BE2C (cell line): ENCODE results near the gene MAP2K7.
A peak's percentile ranks its signal among the peaks of the same experiment; 100 is the strongest.

Experiments
- DNase-seq: peaks from one replicate; pipeline ENCODE4 v3.0.0-alpha.2; 2020
- H3K27me3 ChIP-seq: fragments of 250-450 bp; sonication (Bioruptor Pico); 2 replicates; pipeline ENCODE4 v1.5.1; 2020; ENCODE audit warnings: mild to moderate bottlenecking
- H3K36me3 ChIP-seq: fragments of 250-450 bp; sonication (Bioruptor Pico); 2 replicates; pipeline ENCODE4 v1.5.1; 2020; ENCODE audit warnings: mild to moderate bottlenecking
- H3K4me1 ChIP-seq: fragments of 250-450 bp; sonication (Bioruptor Pico); 2 replicates; pipeline ENCODE4 v1.5.1; 2020
- H3K4me3 ChIP-seq: 2 replicates; pipeline ENCODE4 v1.5.1; 2011; ENCODE audit warnings: low read depth, low read length
- H3K9me3 ChIP-seq: fragments of 250-450 bp; sonication (Bioruptor Pico); 2 replicates; pipeline ENCODE4 v1.5.1; 2020
- TF ChIP-seq, protein P1 (sequence below): IDR thresholded peaks from 2 replicates; pipeline ENCODE4 v1.5.1; 2012; ENCODE audit warnings: mild to moderate bottlenecking, low read depth, low read length

MAP2K7 gene

DNA sequence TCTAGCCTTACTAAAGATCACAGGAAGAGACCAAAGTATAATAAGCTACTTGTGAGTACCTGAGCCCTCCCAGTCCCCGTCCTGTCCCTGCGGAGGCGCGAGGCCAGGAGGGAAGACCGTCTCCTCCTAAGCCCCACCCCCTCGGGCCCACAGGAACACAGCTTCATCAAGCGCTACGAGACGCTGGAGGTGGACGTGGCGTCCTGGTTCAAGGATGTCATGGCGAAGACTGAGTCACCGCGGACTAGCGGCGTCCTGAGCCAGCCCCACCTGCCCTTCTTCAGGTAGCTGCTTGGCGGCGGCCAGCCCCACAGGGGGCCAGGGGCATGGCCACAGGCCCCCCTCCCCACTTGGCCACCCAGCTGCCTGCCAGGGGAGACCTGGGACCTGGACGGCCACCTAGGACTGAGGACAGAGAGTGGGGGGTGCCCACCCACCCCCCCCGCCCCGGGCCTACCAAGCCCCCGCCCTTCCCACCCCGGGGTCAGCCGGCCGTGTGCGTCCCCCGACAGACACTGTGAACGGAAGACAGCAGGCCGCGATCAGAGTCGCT, 8.5 kb downstream of the MAP2K7 start:
- Histone ChIP-seq H3K4me1 (no peaks in the 10 kb centered on the region), H3K36me3 (peaks cover 27% of the 10 kb centered on the region), H3K4me3 (no peak overlapping the region), H3K9me3 (no peaks in the 10 kb centered on the region), H3K27me3 (peaks cover 27% of the 10 kb centered on the region)
- TF ChIP-seq, protein P1, sequence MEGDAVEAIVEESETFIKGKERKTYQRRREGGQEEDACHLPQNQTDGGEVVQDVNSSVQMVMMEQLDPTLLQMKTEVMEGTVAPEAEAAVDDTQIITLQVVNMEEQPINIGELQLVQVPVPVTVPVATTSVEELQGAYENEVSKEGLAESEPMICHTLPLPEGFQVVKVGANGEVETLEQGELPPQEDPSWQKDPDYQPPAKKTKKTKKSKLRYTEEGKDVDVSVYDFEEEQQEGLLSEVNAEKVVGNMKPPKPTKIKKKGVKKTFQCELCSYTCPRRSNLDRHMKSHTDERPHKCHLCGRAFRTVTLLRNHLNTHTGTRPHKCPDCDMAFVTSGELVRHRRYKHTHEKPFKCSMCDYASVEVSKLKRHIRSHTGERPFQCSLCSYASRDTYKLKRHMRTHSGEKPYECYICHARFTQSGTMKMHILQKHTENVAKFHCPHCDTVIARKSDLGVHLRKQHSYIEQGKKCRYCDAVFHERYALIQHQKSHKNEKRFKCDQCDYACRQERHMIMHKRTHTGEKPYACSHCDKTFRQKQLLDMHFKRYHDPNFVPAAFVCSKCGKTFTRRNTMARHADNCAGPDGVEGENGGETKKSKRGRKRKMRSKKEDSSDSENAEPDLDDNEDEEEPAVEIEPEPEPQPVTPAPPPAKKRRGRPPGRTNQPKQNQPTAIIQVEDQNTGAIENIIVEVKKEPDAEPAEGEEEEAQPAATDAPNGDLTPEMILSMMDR: no peak
- no peak for DNase-seq

DNA sequence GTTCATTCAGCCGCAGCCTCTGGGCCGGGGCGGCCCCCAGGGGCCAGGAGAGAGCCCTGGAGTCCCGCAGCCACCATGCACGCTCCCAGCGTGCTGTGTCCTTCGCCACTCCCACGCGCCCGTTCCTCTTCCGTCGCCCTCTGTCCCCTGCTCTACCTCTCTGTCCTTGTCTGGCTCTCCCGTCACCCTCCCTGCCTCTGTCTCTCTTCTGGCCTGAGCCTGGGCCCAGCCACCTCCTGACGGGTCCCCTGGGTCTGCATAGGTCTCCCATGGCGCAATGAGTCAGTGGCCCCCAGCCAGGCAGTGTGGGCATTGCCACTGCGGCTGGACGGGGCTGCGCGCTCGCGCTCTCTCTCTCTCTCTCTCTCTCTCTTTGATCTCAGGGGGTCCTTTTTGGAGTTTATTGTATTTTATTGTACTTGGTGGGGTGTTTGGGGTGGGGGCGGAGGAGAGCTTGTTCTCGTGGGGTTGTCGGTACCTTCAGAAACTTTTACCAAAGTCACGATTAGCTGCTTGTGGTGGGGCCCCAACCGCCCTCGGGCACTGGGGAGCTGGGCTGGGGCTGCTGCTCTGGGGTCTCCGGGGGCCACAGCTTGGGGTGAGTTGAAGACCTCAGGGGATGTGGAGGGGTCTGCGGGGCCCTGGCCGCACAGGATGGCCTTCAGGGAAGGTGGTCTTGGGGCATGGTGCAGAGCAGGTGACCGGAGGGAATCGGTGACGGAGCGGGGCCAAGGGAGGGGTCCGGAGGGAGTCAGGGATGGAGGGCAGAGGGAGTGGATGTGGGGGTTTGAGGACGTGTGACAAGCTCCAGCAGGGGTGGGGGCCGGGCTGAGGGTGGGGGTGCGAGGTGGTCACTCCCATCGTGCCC, 9.3 kb downstream of the MAP2K7 start:
- TF ChIP-seq, protein P1: no peak
- no peak overlapping the region for H3K4me3 ChIP-seq
- H3K27me3 ChIP-seq: peaks cover 34% of the 10 kb centered on the region
- DNase-seq: no peak
- H3K36me3 ChIP-seq: peaks cover 27% of the 10 kb centered on the region
- H3K9me3 ChIP-seq: no peaks in the 10 kb centered on the region
- no peaks in the 10 kb centered on the region for H3K4me1 ChIP-seq

DNA sequence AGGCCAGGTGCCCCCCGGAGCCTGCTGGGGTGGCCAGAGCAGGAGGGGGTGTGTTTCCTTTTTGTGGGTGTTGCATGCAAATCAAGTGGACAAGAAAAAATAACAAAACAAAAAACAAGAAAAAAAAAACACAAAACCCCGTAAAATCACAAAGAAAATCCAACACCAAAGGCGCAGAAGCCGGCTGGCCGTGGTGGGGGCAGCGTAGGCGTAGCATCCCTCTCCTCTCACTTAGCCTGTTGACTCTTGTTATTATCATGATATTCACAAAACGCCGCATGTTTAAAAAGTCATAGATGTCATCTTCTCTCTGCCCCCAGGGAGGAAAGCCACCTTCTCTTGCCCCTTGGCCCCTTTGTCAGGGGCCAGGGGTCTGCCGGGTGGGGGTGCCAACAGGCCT, 10.0 kb downstream of the MAP2K7 start:
- H3K4me1 ChIP-seq: no peaks in the 10 kb centered on the region
- no peak overlapping the region for H3K4me3 ChIP-seq
- peaks cover 27% of the 10 kb centered on the region for H3K36me3 ChIP-seq
- H3K27me3 ChIP-seq: peaks cover 41% of the 10 kb centered on the region
- no peak for DNase-seq
- H3K9me3 ChIP-seq: no peaks in the 10 kb centered on the region
- TF ChIP-seq, protein P1: no peak

DNA sequence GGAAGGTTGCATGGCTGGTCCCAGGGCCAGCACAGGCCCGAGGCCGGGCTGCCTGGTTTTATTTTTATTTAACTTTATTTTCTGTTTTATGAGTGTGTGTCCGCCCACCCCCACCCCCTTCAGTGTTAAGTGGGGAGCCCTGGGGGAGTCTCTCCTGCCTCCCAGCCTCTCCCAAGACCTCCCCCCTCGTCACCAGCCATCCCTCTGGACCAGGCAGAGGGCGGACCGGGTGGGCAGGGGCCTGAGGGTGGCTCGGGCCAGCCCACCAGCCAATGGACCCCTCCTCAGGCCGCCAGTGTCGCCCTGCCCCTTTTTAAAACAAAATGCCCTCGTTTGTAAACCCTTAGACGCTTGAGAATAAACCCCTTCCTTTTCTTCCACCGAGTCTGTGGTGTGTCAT, 10.4 kb downstream of the MAP2K7 start:
- H3K4me3 ChIP-seq: no peak overlapping the region
- DNase-seq: no peak
- no peaks in the 10 kb centered on the region for H3K4me1 ChIP-seq
- H3K27me3 ChIP-seq: peaks cover 43% of the 10 kb centered on the region
- H3K9me3 ChIP-seq: no peaks in the 10 kb centered on the region
- H3K36me3 ChIP-seq: peaks cover 27% of the 10 kb centered on the region
- TF ChIP-seq, protein P1: no peak

DNA sequence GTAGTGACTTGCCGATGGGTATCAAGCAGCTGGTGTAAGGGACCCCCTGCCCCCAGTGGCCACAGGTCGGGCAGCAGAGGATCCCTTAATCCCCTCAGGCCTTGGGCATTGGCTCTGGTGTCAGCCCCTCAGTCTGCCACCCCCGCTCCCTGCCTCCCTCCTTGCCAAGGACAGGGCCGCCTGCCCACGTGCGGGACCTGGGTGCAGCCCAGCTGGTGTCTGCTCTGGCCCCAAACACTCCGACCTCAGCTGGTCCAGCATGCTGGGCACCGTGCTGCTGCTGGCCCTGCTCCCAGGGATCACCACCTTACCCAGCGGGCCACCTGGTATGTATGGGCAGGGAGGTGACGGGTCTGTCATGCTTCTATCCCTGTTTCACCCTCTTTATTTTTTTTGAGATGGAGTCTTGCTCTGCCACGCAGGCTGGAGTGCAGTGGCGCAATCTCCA, 10.9 kb downstream of the MAP2K7 start, which contains the start of gene TGFBR3L:
Gene TGFBR3L, plus strand, starts transcription at position 233 of the 448 bp plus-strand sequence.
- Histone ChIP-seq H3K4me1 (0 out of 2 replicates have a peak, but pooled peaks cover under 1% of the 10 kb centered on the region), H3K4me3 (no peak within 1 kb of the TSS), H3K9me3 (no peaks in the 10 kb centered on the region), H3K36me3 (peaks cover 27% of the 10 kb centered on the region), H3K27me3 (peaks cover 43% of the 10 kb centered on the region)
- TF ChIP-seq, protein P1: no peak
- DNase-seq: peak; percentile 10
